ENCODE measurements around the gene LYAR.

LYAR gene, protein sequence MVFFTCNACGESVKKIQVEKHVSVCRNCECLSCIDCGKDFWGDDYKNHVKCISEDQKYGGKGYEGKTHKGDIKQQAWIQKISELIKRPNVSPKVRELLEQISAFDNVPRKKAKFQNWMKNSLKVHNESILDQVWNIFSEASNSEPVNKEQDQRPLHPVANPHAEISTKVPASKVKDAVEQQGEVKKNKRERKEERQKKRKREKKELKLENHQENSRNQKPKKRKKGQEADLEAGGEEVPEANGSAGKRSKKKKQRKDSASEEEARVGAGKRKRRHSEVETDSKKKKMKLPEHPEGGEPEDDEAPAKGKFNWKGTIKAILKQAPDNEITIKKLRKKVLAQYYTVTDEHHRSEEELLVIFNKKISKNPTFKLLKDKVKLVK

DNA sequence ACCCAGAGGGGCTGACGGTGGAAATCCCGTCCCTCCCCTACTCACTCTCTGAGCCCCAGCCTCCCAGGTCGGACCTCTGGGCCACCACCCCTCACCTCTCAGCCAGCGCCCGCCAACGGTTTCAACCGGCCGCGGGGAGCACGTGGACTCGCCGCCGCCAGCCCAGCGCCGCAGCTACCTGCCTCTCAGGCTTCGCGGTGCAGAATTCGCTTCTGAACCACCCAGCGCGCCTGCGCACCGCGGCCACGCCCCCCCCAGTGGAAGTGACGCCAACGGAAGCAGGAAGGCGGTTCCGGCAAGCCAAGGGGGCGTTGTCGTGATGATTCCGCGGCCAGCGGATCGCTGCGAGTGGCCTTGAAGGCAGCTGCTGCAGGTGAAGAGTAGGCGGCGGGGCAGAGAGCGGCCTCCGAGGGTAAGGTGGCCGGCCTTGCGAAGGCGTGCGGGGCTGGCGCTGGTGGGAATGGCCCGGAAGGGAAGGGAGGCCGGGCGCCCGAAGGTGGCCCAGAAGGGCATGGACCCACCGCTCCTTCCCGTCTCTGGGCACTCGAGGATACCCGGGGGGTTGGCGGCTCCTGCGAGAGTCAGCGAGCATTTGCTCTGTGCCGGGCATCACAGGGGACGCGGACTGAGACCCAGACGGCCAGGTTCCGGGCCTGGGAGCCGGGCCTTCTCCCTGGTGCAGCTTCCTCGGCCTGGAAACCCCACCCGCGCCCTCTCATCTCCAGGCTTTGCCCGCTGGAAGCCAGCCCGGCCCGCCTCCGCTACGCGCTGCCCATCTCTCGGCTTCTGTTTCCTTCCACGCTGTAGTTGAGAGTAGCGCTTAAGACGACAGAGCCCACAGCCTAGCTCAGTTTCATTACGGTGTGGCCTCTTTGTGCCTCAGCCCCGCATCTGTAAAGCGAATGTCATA, at the start of gene LYAR, which contains the start of gene ZBTB49:
TSS of gene LYAR (minus strand) at position 214 of the 910 bp plus-strand sequence. CDS start 6,412 bp downstream, outside the sequence.
TSS of gene ZBTB49 (plus strand) at position 311 of the 910 bp plus-strand sequence. CDS start 9,695 bp downstream, outside the sequence.
- peak; percentile 92 to 97 for DNase-seq

DNA sequence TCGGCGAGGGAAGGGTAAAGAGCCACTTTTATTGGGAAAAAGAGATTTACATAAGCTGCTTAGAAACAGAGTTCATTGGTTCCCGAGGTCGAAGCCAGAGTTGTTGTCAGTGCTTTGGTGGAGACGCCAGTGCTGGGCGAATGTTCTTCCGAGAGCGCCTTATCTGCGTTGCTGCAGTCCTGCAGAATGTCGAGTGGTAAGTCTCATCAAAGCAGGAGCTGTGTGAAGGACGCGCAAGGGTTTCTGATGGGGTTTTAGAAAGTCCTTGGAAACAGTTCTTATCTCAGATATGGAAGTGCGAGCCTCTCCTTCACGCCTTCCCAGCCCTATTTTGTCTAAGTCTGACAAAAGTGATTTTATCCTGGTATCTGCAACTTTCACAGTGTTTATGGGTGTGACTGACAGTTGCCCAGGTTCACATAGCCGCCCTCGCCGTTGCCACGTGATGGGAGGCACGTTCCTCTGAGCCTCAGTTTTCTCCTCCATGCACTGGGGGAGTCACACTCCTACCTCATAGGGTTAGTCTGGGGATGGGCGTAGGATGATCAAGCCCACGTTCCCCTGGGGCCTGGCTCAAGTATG, 49.6 kb upstream of the LYAR start:
- DNase-seq: no peak

DNA sequence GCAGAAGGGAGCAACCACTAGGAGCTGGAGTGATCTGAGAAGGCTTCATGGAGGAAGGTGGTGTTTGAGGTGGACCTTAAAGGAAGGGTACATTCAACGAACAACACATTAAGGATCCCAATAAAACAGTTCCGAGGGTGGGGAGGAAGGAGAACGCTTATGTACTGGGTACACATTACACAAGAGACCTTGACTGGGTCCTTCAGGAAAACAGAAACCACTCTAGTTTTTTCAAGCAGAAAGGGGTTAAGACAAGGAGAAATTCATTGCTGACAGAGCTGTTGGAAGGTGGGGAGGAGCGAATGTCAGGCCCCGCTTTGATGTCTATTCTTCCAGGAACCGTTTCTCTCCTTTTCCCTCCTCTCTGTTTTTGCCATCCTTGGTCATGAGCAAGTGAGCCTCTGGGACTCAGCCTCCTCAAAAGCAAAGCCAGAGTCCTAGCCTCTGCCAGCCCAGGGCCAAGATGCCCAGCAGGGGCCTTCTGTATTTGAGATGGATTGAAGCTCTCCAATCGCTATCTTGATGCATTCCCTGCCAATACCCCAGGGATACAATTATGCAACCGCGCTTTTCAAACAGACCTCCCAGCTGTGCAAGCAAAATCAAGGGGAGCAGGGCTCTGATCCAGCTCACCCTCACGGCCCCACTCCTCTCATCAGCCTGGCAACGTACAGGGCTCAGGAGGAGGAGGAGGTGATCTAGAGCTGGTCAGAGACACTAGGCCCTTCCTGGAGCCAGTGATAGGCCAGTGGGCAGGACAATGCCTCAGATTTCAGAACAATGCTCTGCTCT, 48.5 kb upstream of the LYAR start:
- DNase-seq: no peak

DNA sequence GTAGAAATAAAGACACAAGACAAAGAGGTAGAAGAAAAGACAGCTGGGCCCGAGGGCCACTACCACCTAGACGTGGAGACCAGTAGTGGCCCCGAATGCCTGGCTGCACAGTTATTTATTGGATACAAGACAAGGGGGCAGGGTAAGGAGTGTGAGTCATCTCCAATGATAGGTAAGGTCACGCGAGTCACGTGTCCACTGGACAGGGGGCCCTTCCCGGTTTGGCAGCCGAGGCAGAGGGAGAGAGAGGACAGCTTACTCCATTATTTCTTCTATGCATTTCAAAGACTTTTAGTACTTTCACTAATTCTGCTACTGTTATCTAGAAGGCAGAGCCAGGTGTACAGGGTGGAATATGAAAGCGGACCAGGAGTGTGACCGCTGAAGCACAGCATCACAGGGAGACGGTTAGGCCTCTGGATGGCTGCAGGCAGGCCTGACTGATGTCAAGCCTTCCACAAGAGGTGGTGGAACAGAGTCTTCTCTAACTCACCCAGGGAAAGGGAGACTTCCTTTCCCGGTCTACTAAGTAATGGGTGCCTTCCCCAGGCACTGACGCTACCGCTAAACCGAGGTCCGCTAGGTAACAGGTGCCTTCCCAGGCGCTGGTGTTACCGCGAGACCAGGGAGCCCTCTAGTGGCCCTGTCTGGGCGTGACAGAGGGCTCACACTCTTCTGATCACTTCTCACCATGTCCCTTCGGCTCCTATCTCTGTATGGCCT, 45.0 kb upstream of the LYAR start:
- DNase-seq: peak; percentile 67 to 75

DNA sequence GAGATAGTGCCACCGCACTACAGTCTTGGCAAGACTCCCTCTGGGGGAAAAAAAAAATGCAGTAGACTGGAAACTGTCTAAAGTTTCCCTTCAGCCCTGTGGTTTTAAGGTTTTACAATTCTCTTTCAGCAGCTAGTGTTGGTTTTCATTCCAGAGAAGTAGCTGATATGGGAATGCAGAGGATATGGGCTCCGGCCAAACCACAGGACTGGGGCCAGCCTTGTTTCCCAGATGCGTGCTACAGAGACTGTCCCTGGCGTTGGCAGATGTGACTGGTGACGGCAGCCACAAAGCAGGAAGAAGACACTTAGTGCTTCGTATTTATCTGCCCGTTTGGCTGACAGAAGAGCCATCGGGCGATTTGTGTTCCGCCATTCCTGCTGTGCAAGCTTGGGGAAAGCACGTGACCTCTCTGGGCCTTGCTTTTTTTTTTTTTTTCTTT, 43.3 kb upstream of the LYAR start:
- no peak for DNase-seq

DNA sequence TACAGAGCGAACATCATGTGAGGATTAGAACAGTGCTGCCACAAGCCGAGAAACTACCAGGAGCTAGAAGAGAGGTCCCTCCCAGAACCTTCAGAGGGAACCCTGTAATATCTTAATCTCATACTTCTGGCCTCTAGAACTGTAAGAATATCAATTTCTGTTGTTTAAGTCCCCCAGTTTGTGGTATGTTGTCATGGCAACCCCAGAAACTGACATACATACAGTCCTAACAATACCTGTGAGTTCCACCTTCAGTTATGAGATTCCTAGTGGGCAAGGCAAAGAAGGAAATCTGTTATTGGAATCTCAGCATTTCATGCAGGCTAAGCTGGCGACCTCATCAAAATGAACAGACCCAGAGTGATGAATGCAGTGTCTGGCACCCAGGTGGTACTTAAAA, 42.6 kb upstream of the LYAR start:
- no peak for DNase-seq

DNA sequence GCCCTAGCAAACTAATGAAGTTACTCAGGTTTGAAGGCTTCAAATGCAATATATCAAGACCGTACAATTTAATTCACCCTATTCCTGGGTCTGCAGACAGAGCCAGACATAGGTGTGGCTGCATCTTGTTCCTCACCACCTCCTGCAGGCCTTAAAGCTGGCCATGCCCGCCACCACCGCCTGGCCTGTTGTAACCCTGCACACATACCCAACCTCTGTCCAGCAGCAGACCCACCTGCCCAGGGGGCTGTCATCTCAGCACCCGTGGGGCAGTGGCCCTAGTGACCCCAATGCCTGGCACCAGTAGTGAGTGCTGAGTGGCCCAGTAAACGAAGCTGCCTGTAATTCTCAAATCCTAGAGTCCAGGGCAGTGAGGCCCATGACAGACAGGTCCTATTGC, 40.8 kb upstream of the LYAR start:
- no peak for DNase-seq

DNA sequence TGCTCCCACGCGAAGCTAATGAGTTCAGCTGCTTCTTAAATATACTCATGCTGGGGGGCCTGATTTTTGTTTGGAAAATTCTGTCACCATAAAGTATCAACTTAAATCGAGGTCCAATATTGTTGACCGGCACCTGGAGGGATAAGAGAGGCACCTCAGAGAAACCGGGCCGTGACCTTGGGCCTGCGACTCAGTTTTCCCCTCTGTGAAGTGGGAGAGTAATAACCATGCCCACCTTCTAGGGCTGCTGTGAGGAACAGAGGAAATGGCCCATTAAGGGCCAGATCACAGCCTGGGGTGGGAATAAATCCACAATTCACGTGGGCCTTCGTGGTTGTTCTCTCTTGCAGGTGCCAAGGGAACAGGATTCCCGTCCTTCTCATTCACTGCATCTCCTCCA, 39.5 kb upstream of the LYAR start:
- DNase-seq: no peak

DNA sequence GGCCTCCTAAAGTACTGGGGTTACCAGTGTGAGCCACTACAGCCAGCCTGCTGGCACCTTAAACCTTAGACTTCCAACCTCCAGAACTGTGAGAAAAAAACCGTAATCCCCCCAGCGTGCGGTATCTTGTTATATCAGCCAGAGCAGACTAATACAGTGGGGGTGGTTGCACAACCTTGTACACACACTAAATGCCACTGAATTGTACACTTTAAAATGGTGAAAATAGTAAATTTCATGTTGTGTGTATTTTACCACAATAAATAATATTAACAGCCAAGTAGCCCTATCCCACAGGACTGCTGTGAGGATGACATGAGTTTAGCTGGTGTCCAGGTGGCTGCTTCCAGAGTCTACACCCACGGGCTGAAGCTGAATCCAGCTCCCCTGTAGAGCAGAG, 38.9 kb upstream of the LYAR start:
- no peak for DNase-seq

DNA sequence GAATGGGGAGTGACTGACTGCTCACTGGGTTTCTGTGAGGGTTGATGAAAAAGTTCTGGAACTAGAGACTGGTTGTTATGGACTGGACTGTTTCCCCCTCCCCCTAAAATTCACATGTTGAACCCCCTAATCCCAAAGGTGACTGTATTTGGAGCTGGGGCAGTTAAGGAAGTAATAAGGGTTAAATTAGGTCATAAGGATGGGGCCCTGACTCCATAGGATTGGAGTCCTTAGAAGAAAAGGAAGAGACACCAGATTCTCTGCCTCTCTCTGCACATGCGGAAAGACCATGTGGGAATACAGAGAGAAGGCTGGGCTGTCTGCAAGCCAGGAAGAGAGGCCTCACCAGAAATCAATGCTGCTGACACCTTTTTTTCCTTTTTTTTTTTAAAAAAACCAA, 38.3 kb upstream of the LYAR start:
- no peak for DNase-seq

DNA sequence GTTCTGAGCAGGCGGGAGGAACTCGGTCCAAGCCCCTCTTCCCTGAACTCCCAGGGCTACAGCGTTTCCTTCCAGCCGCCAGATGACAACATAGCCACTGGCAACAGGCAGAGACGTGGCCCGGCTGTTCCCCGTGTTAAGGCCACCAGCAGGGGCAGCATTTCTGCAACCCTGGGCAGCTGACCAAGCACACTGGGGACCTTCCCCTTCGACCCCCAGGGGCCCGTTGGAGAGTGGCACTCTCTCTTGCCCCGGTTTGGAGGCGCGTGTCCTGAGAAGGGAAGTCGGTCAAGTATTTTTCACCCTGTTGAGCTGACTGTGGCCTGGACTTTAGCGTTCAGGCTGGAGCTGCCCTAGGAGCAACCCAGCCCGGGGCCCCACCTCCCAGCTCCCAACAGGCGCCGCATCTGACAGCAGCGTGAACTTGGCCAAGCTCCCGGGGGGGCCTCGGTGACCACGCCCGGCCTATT, 37.7 kb upstream of the LYAR start:
- DNase-seq: no peak

DNA sequence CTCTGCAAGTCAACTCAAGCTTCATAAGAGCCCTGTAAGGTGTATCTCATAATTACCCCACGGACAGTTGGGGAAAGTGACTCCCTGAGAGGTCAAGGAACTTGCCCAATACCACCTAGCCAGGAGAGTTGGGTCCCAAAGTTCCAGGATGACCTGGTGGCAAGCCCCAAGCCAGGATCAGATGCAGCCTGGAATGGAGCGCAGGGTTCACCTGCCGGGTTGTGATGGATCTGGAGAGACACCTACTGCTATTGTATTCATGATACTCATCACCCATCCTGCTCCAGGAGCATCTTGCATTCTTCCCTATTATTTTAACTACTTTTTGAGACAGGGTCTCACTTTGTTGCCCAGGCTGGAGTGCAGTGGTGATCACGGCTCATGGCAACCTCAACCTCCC, 36.2 kb upstream of the LYAR start:
- no peak for DNase-seq

DNA sequence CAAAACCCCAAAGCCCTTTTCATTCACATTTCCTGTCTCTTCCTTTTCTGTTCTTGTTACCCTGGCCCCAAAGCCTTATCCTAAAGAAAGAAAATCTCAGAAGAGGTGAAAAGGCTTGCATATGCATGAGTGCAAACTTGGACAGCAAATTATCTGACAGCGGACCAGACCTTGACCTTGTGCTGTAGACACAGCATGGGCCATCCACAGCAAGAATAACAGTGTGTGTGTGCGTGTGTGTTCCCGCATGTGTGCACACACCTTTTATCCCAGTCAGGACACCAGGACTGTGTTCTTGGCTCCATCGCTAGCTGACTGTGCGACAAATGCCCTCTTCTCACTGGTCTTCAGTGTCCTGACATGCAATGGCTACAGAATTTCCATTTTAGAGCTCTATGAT, 35.4 kb upstream of the LYAR start:
- DNase-seq: no peak

DNA sequence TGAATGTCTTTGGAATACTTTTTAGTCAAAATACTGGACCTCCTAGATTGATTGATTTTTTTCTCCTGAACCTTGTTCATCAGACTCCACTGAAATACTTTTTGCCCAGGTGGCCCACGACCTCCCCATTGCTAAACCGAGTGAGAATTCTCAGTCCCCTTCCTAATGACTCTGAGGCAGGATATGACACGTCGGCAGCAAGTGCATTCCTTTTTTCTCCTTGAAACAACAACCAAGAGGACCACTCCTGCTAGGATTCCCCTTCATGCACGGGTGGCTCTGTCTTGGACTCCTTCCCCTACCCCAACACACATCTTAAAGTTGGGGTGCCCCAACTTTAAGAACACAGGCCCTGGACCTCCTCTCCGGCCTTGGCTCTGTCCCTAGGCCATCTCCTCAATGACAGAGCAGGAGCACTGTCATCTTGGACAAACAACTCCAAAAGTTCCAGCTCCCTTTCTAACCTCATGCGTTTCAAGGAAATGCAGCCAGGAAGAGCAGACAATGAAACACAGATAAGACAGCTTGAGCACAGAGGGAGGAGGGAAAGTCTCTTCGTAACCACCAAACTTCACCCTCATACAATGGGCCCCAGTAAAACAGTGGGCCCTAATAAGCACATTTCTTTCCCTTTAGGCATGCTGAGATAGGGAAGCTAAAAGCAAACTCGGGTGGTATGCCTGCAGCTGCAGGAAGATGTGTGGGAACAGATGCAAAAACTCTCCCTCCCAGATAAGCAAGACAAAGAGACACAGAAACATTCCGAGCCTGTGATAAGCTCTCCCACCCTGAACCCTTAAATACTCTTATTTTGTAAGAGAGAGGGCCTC, 34.0 kb upstream of the LYAR start:
- DNase-seq: no peak

DNA sequence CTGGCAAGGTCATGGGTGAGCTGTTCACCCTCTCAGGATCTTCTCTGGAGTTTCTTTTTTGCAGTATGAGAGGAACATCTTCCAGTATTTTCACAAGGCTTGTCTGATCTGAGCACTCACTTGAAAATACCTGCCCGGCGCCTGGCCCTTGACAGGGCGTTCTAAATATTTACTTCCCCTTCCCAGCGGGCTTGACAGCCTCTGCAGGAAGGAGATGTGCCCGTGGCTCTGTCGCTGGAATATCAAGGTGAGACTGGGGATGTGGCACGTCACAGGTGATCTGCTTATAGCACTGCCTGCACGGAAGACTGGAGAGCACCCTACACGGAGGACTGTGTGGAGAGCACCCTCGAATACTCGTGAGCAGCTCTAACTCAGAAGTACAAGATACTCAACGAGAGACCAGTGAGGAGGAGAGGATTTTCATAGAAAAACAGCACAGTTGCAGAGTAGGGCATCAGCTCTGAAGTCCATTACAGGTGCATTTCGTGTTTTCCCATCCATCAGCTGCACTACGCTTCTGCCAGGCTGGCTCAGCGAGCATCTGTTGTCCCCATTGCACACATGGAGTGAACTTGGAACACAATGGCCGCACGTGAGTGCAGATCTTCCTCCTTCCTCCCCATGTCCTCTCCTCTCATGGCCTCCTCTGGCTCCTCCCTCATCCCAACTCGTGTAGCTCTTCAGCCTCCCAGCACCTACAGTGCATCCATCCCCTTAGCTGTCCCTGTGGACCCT, 32.2 kb upstream of the LYAR start:
- no peak for DNase-seq

DNA sequence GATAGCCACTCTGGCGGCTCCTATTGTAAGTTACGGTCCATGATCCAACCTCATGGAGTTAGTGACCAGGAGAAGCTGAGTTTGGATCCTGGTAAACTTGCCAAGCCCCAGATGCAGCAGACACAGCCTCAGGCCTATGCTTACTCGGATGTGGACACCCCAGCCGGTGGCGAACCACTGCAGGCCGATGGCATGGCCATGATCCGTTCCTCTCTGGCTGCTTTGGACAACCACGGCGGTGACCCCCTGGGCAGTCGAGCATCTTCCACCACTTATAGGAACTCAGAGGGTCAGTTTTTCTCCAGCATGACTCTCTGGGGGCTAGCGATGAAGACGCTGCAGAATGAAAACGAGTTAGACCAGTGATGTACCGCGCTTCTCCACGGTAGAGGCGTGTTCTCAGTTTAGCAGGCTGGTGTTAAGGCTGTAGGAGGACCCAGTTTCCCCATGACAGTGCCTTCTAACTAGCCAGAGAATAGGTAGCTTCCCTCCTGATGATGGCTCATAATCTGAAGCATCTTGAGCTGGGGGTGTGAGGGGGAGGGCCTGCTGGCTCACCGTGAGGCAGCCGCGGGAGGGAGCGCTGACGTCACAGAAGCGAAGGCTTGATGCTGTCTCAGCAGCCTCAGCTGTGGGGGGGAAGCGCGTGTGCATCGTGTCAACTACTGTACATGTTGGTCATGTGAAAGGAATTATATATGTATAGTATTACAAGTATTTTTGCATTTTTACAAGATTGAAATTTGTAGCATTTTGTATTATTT, 31.2 kb upstream of the LYAR start:
- DNase-seq: no peak

DNA sequence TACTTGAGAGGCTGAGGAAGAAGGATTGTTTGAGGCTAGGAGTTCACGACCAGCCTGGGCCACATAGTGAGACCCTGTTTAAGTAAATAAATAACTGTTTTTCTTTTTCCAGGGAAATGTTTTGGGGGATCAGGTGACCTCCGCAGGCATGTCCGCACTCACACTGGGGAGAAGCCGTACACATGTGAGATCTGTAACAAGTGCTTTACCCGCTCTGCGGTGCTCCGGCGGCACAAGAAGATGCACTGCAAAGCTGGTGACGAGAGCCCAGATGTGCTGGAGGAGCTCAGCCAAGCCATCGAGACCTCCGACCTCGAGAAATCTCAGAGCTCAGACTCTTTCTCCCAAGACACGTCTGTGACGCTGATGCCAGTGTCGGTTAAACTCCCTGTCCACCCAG, 30.6 kb upstream of the LYAR start:
- no peak for DNase-seq

DNA sequence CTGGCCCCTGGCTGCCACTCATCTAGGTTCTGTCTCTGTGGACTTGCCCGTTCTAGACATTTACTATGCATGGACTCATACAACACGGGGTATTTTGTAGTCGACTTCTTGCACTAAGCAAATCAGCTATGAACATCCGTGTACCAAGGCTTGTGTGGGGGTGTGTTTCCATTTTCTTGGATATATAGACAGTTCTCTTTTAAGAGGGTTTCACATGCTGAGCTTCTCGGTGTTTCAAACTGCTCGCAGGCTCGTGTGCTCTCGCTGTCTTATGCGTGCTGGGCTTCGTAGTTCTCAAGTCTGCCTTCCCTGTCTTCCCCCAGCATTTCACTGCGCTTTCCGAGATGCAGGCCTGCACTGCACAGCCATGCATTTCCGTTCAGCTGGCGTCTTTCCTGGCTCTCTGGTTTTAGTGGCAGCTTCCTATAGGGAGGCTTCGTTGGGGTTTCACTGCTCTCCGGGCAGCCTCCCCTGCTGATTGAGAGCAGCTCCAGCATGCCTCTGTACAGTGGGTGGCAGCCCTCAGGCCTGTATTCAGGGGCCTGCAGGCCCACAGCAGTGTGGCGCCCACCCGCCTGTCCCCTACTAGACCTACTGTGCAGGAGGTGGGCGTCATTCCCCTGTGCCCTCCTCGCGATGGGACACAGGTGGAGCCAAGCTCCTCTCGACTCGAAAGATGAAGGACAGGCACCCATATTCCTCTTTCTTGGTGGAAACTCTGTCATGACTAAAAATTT, 27.7 kb upstream of the LYAR start:
- DNase-seq: no peak

DNA sequence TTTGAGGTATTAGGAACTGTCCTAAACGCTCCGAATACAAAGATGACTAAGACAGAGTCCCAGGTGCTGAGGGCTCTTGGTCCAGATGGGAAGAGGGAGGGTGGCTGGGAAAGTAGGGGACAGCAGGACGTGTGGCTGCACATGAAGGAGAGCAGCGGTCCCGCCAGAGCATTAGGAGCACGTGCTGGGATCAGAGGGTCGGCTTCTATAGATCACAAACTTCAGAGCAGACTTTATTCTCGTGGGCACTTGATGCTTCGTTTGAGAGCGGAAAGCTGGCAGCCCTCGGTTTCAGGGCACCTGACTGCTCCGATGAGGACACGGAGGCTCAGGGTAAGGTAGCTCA, 26.2 kb upstream of the LYAR start:
- no peak for DNase-seq

All from activated CD4-positive, alpha-beta T cell treated with anti-CD3 and anti-CD28 coated beads for 4 hours (primary cell).